Left lobe of liver (tissue), 2 donors: Measurements from ENCODE around the gene TTLL9. TPM values are rescaled to one million over a fixed set of nuclear protein-coding genes. Genes with fewer than 3 reads are reported as not detected.

Experiments used
- ATAC-seq: fragments of 200-7000 bp; cut with Tn5 transposase; one replicate; pipeline ENCODE4 v1.9.1; 2020; ENCODE audit warnings: mild to moderate bottlenecking, moderate library complexity
- DNase-seq: peaks from one replicate; pipeline ENCODE4 v3.0.0-alpha.2; 2020; ENCODE audit warnings: low spot score
- total RNA-seq: library from RNA; stranded (reverse); gene quantifications from one replicate; pipeline ENCODE4 v1.2.1, GENCODE V29; 2021
- donor health status: DM: no; HTN: no; CAD: no; lungs with moderate emphysema.
- donor health status: DM: no; HTN: yes; CAD: no.

Gene TTLL9
- total RNA-seq, 1 donor from 2014 or later: not detected

GRCh38 chr20:31857861-31858759 is 12.3 kb upstream of the TTLL9 start:
- ATAC-seq (no peak), DNase-seq (no peak)

- ATAC-seq: no peak
- no peak for DNase-seq
Observed at GRCh38 chr20:31858760-31859083, 11.7 kb upstream of the TTLL9 start.

DNA sequence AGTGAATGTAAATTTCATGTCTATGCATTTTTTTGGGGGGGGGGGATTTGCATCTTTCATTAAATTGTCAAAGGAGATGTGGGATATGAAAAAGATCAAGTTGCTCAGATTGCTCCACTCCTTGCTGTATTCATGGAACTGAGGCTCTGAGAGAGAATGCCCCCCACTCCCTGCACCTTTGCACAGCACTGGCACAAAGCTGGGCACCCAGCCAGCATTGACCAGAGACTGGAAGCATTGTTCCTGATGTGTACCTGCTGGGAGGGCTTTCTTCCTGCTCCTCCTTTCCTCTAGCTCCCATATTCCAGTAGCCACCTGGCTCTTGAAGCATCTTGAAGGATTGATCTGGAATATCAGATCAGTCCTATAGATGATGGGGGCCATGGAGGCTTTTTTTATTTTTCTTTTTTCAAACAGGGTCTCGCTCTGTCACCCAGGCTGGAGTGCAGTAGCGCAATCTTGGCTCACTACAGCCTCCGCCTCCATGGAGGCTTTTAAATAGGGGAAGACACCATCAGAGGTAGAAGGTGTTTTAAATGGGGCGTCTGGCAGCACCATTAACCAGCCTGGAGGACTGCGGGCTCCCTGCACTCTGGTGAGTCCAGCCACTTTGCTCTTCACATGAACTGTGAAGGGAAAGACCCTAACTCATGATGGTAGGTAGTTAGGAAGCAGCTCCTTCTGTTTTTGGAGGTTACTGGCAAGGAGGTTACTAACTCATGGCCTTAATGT is 11.0 kb upstream of the TTLL9 start:
- no peak for ATAC-seq
- DNase-seq: no peak

DNA sequence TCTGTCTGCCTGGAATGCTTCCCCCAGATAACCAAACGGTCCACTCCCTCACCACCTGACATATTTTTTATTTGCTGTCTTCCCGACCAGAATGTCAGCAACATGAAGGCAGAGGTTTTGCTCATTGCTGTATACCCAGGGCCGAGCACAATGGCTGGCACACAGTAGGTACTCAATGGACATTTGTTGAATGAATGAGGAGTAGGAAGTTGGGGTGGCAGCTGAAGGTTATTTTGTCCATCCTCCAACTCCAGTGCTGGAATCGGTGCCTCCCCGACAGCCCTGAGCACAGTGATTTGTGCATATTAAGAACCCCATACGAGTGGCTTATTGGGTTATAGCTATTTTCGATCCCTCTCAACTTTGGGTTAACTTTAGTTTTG is 10.4 kb upstream of the TTLL9 start:
- DNase-seq (no peak), ATAC-seq (no peak)

GRCh38 chr20:31860390-31861134 is 9.9 kb upstream of the TTLL9 start:
- DNase-seq: peak; percentile 39
- peak; percentile 38 for ATAC-seq

- peak; percentile 32 for ATAC-seq
- no peak for DNase-seq
Observed at GRCh38 chr20:31861135-31861384, 9.4 kb upstream of the TTLL9 start.

DNA sequence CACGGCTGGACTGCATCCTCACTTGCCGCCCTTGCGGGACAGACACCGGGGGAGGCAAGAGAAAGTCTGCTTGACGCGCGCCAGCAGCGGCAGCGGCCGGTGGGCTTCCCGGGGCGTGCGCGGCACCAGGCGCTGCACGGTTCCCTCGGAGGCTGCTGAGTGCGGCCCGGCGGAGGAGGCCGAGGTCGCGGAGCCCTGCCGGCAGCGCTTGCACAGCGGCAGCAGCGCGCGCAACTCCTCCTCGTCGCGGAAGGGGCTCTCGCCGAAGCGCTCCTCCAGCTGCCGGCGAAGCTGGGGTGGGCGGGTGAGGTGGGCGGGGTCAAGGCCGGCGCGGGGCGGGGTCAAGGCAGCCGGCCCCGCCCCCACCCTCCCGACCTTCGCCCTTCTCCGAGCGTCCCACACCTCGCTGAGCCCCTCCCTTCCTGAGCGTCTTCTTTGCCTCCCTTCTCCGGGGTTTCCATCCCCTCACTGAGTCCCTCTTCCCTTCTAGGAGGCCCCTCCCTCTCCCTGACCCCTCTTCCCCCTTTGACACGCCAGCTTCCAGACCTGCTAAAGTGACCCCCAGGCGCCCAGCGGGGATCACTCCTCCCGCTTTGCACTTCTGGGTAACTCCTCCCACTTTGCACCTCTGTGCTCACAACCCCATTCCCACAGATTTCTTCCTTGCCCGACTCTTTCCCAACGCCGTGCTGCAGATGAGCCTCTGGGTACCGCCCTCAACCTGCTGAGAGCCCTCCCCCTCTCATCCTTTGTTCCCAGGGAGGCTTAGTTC is 8.9 kb upstream of the TTLL9 start:
- ATAC-seq (peak; percentile 78), DNase-seq (peak; percentile 43)

- ATAC-seq (no peak), DNase-seq (no peak)
Observed at GRCh38 chr20:31862157-31862470, 8.3 kb upstream of the TTLL9 start.

GRCh38 chr20:31862506-31862905 is 7.9 kb upstream of the TTLL9 start:
- DNase-seq (peak; percentile 36), ATAC-seq (no peak)

- DNase-seq (no peak), ATAC-seq (no peak)
Observed at GRCh38 chr20:31863296-31864085, 6.9 kb upstream of the TTLL9 start.

- ATAC-seq: no peak
- no peak for DNase-seq
Observed at GRCh38 chr20:31864521-31865400, 5.7 kb upstream of the TTLL9 start.

GRCh38 chr20:31866221-31866620 is 4.2 kb upstream of the TTLL9 start:
- DNase-seq (no peak), ATAC-seq (no peak)

DNA sequence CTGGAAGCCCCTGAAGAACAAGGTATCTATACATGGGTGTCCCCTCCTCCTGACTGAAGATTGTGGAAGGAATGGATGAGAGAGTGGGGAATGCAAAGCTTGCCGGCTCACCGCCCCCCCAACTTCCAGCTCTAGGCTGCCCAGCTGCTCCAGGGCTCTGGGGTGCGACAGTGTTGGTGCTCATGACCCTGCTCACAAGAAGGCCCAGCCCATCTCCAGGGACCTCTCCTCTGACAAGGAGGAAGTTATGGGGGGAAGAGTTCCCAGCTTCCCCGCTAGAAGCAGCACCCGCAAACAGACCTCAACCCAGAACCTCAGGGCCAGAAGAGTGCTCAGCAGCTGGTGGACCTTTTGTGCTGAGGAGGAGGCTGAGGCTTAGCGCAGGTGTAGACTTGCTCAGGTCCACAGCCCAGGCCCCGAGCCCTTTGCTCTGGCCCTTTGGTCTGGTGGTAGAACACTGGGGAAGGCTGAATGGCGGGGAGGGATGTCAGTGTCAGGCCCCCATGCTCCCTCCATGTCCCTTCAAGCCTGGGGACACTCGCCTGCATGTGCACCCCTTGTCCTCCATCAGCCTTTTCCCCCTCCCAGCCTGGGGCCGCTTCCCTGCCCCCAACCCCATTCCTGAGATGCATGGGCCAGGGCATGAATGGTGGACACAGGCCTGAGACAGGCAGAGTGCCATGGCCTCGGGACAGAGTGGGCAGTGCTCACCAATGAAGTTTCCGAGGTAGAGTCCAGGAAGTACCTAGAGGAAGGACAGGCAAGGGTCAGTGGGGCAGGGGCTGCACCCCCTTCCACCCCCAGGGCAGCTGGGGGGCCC is 1.4 kb upstream of the TTLL9 start:
- DNase-seq (no peak), ATAC-seq (no peak)

GRCh38 chr20:31869673-31869941 is 827 bp upstream of the TTLL9 start:
- no peak for DNase-seq

DNA sequence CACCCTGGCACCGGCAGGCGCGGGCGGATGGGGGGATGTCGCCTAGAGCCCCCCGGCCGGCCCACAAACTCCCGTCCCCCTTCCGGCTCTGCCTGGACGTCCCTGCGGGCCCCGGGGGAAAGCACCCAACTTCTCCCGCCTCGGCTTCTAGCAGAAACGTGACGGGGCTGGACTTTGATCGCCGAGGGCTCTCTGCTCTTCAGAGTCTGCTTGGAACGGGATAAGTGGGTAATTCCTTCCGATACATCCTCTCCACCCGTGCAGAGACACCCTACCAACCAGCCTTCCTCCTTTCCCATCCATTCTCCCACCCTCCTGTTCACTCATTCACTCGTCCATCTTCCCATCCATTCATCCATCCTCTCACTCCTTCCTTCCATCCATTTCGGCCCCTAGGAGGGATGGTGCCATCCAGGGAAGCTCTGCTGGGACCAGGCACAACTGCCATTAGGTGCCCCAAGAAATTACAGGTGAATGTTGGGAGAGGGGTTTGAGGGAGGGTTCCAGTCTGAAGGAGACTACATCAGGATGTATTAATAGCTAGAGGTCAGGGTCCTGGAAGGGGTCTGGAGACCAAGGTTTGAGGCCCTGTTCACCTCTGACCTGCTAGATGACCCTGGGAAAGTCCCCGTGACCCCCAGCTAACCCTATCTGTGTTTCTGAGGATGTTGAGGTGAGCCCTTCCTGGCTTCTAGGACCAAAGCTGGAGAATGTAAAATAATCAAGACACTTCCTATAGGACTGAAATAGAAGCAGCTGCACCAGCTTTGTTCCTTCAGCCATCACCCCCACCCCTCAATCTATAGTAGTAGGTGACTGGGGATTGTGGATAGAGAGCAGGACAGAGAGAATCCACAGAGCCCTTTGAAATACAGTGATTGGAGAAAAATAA is 538 bp downstream of the TTLL9 start:
- DNase-seq (no peak), ATAC-seq (peak; percentile 50)

More at GRCh38 chr20:31869673-31869941, 827 bp upstream of the TTLL9 start:
- no peak for ATAC-seq

DNA sequence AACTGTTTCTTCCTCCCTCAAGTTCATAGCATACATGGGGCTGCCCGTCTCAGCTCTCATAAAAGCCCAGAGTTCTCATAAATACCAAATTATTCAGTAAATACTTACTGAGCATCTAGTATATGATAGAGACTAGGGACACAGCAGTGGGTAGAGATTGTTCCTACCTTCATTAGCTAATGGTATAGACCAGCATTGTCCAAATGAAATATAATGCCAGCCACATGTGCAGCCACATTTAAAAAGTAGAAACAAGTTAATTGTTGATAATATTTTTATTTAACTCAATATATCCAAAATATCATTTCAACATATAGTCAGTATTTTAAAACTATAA is 1.2 kb downstream of the TTLL9 start:
- ATAC-seq (no peak), DNase-seq (no peak)

DNA sequence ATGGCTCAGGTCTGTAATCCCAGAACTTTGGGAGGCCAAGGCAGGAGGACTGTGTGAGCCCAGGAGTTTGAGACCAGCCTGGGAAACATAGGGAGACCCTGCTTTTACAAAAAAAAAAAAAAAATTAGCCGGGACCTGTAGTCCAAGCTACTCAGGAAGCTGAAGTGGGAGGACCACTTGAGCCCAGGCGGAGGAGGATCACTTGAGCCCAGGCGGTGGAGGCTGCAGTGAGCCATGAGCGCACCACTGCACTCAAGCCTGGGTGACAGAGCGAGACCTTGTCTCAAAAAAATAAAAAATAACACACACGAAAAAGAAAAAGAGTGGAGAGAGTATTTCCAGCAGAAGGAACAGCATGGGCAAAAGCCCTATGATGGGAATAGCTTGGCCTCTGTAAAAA is 2.0 kb downstream of the TTLL9 start:
- no peak for DNase-seq
- ATAC-seq: no peak

GRCh38 chr20:31875671-31876070 is 5.2 kb downstream of the TTLL9 start:
- DNase-seq: no peak
- ATAC-seq: no peak
